GF-D8 (cell line): ENCODE results near the gene INPP5K.
A peak's percentile ranks its signal among the peaks of the same experiment; 100 is the strongest.
"Not testable (repeated sequence)": the region's sequence is repeated elsewhere in the genome, so short reads cannot be mapped to it uniquely, and the experiment has no call there.

Source experiments
- DNase-seq: peaks from one replicate; lab custom pipeline; 2025; lab: John Stamatoyannopoulos, UW

Gene INPP5K

DNA sequence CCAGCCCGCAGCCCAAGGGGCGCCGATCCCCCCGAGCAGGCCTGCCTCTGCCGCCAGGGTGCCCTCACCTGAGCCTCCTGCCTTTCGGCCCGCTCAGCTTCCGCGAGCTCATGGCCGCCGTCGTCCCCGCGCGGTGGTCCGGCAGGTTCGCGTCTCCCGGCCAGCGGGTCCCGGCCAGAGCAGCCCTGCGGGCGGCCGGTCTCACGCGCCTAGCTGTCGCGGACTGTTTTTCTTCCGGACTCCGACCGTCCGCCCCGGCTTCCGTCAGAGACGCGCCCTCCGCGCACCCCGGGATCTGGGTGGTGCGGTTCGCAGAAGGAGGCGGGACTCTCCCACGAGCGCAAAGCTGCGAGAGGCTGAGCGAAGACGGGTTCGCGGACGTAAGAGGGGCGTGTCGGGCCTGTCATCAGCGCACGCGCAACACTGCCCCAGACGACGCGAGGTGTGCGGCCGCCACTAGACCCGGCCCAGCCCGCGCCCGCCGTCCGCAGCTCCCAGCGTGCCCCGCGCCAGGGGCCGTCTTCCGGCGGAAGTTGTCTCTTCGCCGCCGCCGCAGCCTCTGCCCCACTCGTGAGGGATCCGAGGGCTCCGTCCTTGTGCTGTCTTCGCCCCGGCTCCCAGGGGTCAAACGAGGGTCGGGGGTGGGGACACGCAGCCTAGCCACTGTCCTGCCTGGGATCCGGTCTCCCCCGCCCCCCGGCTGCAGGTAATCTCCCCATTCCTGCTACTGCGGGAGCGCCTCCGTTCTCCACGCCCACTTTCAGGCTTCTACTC lies at the start of gene INPP5K:
INPP5K (minus strand) TSS at position 225 of the 774 bp plus-strand sequence; CDS start at position 112, 113 bp downstream.
- DNase-seq = peak; percentile 78

DNA sequence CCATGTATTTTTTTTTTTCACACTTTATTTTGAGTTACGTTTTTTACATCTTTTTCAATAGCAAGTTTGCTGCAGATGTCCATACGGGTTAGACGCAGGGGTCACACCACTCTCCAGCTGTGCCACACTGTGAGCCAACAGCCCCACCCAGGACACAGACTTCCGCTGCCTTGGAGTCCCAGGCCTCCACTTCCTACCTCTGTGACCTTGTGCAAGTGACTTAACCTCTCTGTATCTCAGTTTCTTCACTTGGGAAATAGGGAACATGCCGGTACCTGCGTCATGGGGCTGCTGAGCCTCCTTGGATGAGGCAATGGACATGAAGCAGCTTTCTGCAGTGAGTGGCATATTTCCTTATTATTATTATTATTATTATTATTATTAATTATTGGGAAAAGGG lies 49.5 kb upstream of the INPP5K start:
- no peak for DNase-seq

GRCh38 chr17:1563786-1564613 lies 47.6 kb upstream of the INPP5K start:
- no peak for DNase-seq

DNA sequence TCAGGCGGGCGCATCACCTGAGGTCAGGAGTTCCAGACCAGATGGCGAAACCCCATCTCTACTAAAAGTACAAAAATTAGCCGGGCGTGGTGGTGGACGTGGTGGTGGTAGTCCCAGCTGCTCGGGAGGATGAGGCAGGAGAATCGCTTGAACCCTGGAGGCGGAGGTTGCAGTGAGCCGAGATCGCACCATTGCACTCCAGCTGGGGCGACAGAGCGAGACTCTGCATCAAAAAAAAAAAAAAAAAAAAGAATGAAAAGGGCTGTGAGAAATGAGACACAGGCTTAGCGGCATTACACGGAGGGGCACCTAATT lies 47.0 kb upstream of the INPP5K start:
- DNase-seq = not testable (repeated sequence)

DNA sequence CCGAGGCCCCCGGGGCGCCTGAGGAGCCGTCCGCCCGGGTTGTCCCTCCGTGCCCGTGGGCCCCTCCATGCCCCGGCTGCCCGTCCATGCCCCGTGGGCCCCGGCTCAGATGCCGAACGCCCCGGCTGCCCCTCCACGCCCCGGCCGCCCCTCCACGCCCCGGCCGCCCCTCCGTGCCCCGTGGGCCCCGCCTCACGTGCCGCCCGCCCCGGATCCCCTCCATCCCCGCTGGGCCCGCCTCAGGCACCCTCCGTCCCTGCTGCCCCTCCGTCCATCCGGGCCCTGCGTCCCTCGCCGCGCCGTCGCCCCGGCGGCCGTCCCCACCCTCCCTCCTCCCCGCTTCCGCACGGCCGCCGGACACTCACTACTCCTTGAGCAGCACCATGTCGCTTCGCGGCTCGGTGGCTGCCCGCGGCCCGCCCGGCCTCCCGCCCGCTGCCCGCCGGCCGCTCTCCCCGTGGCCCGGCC lies 45.8 kb upstream of the INPP5K start:
- no peak for DNase-seq

- no peak for DNase-seq
Observed at GRCh38 chr17:1561420-1562175, 45.2 kb upstream of the INPP5K start.

GRCh38 chr17:1560858-1561355 lies 44.5 kb upstream of the INPP5K start:
- no peak for DNase-seq

DNA sequence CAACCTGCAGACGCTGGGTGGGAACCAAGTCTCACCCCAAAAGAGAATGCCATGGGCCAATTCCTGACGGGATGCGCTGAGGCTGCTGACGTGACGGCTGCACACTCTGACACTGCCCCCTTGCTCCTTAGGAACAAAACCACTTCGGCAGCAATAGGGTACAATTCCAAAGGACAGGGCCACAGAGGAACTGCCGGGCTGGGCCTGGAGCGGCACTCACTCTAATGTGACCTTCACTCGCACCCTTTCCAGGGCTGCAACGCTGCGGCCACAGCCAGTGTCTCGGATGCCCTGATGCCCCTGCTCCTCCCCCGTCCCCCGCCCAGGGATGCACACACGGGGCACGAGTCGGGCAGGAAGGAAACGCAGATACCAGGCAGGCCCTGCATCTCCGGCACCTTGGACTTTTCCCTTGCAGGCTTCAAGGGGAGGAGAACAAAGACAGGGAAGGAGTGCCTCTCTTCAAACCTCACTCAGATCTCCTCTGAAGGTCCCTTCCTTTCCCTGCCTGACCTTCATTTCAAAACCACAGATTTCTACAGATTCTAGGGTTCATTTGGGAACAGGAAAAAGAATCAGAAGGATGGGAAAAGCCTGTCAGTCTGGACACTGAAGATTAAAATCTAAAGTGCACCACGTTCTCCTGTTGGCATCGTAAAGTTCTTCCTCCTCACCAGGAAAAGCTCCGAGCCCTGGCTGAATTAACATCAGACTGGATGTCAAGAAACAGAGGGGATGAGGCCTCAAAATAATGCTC lies 43.9 kb upstream of the INPP5K start:
- no peak for DNase-seq

GRCh38 chr17:1559047-1560043 lies 42.9 kb upstream of the INPP5K start:
- DNase-seq = no peak

DNA sequence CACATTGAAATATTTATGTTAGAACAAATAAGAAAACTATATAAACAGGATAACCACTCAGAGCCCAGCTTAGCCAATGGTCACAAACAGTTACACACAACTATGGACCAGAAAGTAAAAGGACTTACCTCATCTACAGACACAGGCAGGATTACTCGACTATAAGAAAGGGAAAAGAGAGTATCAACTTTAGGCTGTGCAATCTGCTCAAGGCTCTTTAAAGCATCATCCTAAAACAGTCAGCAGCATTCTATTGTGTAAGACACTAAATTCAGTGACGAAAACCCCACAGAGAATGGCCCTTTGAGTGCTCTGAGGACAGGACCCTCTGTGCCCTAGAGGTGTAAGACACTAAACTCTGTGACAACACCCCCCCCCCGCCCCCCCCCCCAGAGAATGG lies 42.0 kb upstream of the INPP5K start:
- no peak for DNase-seq

DNA sequence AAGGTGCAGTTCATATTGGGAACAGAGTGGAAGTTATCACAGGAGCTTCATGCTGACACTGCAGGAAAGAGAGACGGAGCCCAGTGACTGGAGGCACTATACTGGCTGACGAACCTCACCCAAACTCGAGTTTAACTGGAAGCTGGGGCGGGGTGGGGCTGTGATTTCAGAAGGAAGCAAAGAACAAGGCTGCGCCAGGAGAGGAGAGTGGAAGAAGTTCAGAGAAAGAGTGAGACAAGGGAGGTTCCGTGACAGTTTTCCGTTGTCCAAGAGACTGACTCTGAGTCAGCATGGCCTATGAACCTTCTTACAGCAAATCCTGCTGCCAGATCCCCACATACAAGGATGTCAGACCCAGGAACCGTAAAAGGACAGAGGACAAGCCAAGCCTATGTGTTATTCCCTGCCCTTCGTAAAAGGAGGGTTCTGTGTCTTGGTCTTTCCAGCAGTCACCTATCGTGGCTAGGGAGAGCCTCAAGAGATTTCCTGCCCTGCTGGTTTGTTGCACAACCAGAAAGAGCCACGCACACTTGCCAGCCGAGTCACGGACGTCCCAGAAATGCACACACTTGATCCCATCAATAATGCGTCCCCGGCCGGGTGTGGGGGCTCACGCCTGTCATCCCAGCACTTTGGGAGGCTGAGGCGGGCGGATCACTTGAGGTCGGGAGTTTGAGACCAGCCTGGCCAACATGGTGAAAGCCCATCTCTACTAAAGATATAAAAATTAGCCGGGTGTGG lies 41.1 kb upstream of the INPP5K start:
- DNase-seq = no peak

DNA sequence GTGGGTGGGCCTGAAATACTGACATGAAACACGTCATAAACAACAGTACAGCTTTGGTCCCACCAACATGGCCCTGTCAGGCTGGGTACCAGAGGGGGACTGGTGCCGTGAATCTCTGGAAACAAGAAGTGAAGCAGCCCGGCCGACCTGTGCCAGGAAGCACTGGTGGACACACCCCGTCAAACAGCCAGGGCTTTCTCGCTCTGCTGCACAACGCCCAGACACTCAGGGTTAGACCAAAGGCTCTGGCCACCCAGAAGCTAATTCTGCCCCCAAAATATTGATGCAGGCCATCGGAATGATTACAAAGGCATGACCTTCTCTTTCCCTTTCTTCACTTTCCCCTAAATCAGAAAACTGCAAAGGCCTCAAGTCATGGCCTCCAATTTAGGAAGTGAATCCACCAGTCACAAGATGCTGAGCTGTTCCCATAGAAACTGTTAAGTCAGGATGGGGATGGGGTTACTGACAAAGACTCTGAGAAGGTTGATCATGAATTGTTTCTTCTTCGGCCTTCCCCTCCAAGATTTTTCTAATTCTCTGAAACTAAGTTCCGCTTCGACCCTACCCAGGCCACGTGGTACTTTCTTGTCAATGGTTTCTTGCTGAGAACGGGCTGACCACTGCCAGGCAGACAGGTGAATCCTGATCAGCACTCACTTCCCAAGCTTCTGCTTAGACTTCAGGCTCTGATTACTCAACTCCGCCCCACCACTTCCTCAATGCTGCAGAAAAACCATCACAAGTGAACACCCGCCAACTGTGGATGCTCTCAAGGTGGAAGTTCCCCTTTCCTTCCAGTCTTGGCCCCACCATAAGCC lies 39.4 kb upstream of the INPP5K start:
- DNase-seq = peak; percentile 58

DNA sequence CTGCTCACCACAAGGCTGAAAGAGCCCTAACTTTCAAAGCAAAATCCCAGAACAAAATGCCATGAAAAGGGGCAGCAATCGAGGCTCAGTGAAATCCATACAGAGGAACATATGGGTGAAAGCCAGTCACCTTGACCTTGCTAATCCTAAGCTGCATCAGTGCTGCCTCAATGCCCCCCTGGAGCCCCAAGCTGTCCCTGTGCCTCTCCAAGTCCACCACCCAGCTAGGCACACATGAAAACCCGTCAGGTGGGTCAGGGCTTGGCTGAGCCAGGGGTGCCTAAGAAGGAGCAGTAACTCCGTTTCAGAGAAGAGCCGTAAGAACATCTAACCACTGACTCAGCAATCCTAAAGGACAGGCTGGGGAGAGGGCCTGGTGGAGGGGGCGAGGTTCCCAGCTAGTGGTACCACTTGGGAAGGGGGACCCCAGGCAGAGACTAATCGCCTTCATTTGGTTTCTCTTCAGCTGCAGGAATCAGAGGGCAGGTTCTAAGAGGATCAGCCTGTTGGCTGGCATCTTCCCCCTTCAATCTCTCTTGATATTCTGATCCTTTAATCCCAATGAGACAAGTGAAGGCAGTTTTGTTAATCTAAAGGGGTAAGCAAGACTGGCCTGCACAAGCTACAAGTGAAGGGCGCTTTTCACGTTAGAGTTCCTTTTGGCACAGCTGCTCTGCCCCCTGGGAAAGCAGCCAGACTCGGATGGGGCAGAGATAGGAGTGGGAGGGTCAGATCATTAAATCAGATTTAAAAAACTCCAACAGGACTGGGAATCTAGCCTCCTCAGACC lies 38.5 kb upstream of the INPP5K start:
- DNase-seq = no peak

DNA sequence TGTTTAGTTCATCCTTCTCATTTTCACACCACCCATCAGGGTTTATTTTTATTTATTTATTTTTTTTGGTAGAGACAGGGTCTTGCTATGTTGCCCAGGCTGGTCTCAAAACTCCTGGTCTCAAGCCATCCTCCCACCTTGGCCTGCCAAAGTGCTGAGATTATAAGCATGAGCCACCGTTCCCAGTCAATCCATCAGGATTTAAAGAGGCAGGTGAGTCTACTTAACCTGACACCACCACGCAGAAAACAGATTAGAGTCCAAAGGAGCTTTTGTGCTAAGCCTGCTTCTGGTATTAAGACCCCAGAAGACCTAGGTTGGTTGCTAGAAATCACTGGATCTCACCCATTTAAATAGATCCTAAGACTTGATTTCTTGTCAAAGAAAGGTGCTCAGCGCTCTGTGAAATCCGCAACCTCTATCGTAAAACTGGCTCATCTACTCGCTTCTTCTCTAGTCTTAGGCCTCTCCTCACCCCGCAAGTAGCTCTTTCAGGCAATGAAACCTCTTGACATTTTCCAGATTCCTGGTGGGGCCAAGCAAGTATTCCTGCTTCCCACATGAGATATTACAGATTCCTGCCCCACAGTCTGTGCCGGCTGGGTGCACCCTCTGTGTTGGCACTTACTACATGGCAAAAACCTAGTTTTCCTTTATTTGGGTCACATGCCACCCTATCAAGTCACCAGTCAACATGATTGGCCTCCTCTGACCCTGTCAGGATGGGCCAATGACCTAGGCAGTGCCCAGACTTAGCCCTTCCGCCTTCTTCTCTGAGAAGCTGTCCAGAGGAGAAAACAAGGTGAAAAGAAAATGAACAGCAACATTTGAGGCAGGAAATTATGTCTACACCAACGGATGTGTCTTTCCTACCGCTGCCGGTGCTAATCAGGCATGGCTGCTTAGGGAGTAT lies 37.2 kb upstream of the INPP5K start:
- DNase-seq = no peak

GRCh38 chr17:1552932-1553331 lies 36.5 kb upstream of the INPP5K start:
- DNase-seq = no peak

GRCh38 chr17:1551741-1552140 lies 35.3 kb upstream of the INPP5K start:
- no peak for DNase-seq

- no peak for DNase-seq
Observed at GRCh38 chr17:1548032-1548431, 31.6 kb upstream of the INPP5K start.
